Brain pericyte (primary cell): ENCODE results near the gene CEP68.

ENCODE experiments used
- DNase-seq: peaks from one replicate; pipeline ENCODE4 v3.0.0-alpha.2; 2012; ENCODE audit warnings: low read depth, low spot score

The CEP68 gene

GRCh38 chr2:65057054-65057375, 799 bp downstream of the CEP68 start:
- no peak for DNase-seq

DNA sequence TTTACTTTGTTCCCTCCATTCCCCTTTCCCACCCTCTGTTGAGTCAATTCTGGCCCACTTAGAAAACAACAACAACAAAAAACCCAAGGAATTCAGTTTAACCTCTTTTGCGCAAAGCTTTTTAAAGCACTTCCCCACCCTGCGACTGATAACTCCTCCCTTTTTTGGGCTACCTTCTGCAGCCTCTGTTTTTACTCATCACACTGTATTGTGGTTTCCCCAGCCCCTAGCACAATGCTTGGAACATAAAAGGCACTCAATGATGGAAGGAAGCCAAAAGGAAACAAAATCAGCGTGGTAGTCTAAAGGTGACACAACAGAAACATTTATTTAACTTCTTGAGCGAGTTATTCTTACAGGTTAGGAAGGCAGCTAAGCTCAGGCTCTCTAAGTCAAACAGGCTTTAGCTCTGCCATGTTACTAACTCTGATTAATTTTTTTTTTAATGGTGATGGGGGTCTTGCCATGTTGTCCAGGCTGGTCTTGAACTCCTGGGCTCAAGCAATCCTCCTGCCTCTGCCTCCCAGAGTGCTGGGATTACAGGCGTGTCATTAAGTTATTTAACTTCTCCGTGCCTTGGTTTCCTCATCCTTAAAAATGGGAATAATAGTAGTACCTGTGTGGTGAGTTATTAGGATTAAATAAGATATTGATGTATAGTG, 1.3 kb downstream of the CEP68 start:
- no peak for DNase-seq

GRCh38 chr2:65059071-65059470, 2.9 kb downstream of the CEP68 start:
- no peak for DNase-seq

DNA sequence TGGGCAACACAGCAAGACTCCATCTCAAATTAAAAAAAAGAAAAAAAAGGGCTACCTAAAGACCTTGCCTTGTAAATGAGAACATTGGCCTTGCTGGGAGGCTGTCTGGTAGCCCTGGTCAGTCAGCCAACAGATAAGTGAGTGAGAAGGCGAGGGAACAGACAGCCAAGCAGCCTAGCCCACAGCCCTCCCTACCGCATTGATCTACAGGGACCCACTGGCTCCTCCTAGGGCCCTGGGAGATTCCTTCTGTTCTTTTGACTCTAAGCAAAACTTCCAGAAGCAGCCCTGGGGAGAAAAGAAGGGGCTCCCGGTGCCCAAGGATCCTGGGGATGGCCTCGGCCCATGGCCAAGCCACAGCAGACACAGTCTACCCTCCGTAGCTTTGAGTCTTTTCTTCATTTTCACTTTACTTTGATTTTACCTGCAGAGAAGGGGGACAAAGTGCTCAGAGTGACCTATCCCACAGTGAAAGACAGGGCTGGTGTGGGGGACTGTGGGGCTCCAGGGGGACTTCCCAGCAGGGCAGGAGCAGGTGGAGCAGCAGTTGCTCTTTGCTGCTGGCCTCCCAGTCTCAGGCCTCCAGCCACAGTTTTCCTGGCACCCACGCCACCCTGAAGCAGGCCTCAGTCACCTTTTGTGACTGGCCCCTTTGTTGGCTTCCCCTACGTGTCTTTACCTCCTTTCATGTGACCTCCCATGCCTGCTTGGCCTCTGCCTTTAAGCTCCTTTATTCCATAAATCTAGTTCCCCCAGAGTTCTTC, 5.1 kb downstream of the CEP68 start:
- no peak for DNase-seq

DNA sequence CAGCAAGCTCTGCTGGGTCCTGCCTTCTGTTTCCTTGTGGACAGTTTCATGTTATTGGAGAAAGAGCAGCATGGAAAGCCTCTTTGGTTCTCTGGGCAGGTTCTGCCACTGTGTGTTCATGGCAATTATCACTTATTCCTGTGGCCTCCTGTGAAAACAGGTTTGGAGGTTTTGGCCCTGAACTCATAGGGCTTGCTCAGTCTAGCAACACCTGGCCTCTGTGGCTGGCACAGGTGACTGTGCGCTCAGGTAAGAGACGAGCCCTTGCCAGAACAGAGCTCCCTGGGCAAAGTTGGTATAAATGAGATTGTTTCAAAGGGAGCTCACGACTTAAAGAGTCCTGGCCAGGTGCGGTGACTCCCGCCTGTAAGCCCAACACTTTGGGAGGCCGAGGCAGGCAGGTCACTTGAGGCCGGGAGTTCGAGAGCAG, 5.7 kb downstream of the CEP68 start:
- DNase-seq: no peak

GRCh38 chr2:65062843-65063825, 6.9 kb downstream of the CEP68 start:
- no peak for DNase-seq

- DNase-seq: peak; percentile 94
Observed at GRCh38 chr2:65064728-65065552, 8.7 kb downstream of the CEP68 start.

- no peak for DNase-seq
Observed at GRCh38 chr2:65067806-65068553, 11.8 kb downstream of the CEP68 start.

- no peak for DNase-seq
Observed at GRCh38 chr2:65069439-65069824, 13.2 kb downstream of the CEP68 start.

- no peak for DNase-seq
Observed at GRCh38 chr2:65070172-65070830, 14.1 kb downstream of the CEP68 start.

DNA sequence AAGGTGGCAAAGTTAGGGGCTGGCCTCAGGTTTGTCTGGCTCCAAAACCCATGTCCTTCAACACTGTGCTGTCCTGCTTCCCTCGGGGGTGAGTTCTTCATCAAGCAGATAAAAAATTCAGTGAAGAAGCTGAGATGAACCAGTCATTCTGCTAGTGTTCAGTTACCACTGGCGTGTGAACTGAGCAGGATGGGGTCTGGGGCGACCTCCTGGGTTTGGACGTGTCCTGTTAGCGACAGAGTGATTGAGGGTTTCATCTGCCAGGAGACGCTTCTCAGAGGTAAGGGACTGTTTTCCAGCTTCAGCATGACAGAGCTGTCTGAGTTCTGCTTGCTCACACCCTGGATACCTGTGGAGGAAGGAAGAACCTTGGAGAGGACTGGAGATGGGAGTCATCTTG, 14.6 kb downstream of the CEP68 start:
- DNase-seq: no peak

DNA sequence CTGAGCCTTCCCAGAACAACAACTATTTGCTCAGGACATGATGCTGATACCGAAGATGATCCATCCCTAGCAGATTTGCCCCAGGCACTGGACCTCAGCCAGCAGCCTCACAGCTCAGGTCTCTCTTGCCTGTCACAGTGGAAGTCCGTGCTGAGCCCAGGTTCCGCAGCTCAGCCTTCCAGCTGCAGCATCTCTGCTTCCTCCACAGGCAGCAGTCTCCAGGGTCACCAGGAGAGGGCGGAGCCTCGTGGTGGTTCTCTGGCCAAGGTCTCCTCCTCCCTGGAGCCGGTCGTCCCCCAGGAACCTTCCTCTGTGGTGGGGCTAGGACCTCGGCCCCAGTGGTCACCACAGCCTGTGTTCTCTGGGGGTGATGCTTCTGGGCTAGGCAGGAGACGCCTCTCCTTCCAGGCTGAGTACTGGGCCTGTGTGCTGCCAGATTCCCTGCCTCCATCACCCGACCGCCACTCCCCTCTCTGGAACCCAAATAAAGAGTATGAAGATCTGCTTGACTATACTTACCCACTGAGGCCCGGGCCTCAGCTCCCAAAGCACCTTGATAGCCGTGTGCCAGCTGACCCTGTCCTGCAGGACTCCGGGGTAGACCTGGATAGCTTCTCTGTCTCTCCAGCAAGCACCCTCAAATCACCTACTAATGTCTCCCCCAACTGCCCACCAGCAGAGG, 15.4 kb downstream of the CEP68 start:
- no peak for DNase-seq

- no peak for DNase-seq
Observed at GRCh38 chr2:65072181-65072970, 16.2 kb downstream of the CEP68 start.

GRCh38 chr2:65073879-65074565, 17.8 kb downstream of the CEP68 start:
- DNase-seq: no peak

DNA sequence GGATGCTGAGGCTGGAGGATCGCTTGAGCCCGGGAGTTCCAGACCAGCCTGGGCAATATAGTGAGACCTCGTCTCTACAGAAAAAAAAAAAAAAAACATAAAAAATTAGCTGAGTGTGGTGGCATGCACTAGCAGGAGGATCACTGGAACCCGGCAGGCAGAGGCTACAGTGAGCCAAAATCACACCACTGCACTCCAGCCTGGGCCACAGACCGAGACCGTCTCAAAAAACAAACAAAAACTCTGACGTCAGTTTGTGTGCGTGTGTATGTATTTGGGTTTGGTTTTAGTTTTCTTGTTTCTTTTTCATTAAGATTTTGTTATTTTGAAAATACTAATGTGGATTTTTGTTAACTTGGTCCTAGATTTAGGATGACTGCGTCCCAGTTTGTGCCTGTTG, 19.0 kb downstream of the CEP68 start:
- no peak for DNase-seq

GRCh38 chr2:65075605-65076344, 19.6 kb downstream of the CEP68 start:
- DNase-seq: no peak

GRCh38 chr2:65076345-65076710, 20.1 kb downstream of the CEP68 start:
- peak; percentile 55 for DNase-seq

DNA sequence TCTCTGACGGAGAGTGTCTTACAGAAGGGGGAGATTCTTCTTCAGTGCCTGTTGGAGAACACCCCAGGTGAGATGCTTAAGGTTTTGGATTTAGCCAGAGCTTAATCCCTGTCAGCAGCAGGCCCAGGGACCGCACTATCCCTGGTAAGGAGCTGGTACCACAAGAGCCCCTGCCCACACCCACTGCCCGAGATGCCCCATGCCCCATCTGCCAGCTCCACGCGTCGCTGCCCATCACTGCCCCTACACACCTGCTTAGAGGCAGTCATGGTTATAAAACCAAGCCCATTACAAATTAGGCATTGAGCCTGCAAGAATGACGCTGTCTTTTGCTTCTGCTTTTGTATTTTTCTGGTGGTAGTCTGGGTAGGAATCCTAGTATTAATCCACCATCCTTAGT, 21.7 kb downstream of the CEP68 start:
- no peak for DNase-seq
